Osteoblast (primary cell): ENCODE measurements around the gene MARVELD3. TPM values are rescaled to one million over a fixed set of nuclear protein-coding genes. Genes with fewer than 3 reads are reported as not detected.

Experiments
- DNase-seq: peaks from one replicate; pipeline ENCODE4 v3.0.0; 2011; ENCODE audit warnings: low spot score, mixed read lengths; ENCODE audit not compliant: insufficient read length; ENCODE audit errors: missing footprints
- H2AFZ ChIP-seq: 2 replicates; pipeline ENCODE4 v1.6.0; 2011; ENCODE audit warnings: mild to moderate bottlenecking, low read length
- H3K27ac ChIP-seq: 2 replicates; pipeline ENCODE4 v1.5.1; 2011; ENCODE audit warnings: mild to moderate bottlenecking, low read depth, low read length, moderate library complexity
- H3K27me3 ChIP-seq: 2 replicates; pipeline ENCODE4 v1.6.0; 2012; ENCODE audit warnings: mild to moderate bottlenecking, control low read depth, inconsistent platforms, low read length, moderate library complexity; ENCODE audit not compliant: insufficient read depth
- H3K36me3 ChIP-seq: 2 replicates; pipeline ENCODE4 v1.5.1; 2011; ENCODE audit warnings: mild to moderate bottlenecking, low read length, control low read depth, moderate library complexity; ENCODE audit not compliant: insufficient read depth
- H3K4me1 ChIP-seq: 2 replicates; pipeline ENCODE4 v1.5.1; 2011; ENCODE audit warnings: mild to moderate bottlenecking, low read length, control low read depth, moderate library complexity; ENCODE audit not compliant: insufficient read depth
- H3K4me2 ChIP-seq: 2 replicates; pipeline ENCODE4 v1.6.0; 2011; ENCODE audit warnings: mild to moderate bottlenecking, low read length; ENCODE audit not compliant: insufficient read depth
- H3K4me3 ChIP-seq: fragments of 200-600 bp; sonication (generic); 3 replicates; pipeline ENCODE4 v1.5.1; 2012; ENCODE audit warnings: mild to moderate bottlenecking, low read length, inconsistent platforms; ENCODE audit not compliant: insufficient read depth
- H3K79me2 ChIP-seq: 2 replicates; pipeline ENCODE4 v1.6.0; 2012; ENCODE audit warnings: mild to moderate bottlenecking, low read length, control low read depth, inconsistent platforms; ENCODE audit not compliant: insufficient read depth
- H3K9me3 ChIP-seq: 2 replicates; pipeline ENCODE4 v1.5.1; 2011; ENCODE audit warnings: low read depth, low read length, control low read depth
- H4K20me1 ChIP-seq: 2 replicates; pipeline ENCODE4 v1.6.0; 2012; ENCODE audit warnings: mild to moderate bottlenecking, low read length, control low read depth; ENCODE audit not compliant: insufficient read depth
- CTCF ChIP-seq: IDR thresholded peaks from 2 replicates; pipeline ENCODE4 v1.5.1; 2011; ENCODE audit warnings: mild to moderate bottlenecking, low read depth, low read length, moderate library complexity; ENCODE audit errors: extremely low read depth
- total RNA-seq: library from RNA; depleted of rRNA; stranded (reverse); fragments of >200 nt; gene quantifications from 2 replicates; pipeline ENCODE4 v1.2.3, GENCODE V29; 2012

The MARVELD3 gene
- total RNA-seq, 1 donor: 0.36 TPM

DNA sequence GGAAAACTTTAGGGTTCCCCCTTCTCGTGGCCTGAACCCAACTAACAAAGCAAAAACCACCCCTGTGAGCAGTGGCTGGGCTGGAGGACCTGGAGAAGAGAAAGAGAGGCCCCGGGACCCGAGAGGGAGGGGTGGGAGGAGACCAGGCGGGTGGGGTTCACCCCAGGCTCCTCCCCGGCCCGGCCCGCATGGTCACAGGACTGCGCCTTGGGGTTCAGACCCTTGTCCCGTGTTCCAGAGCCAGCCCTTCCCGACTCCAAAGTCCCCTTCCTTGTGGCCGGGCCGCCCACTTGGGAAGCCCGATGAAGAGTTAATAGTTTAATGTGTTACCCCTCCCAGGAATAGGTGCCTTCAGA lies 852 bp downstream of the MARVELD3 start:
- no peak overlapping the region for H3K27ac ChIP-seq
- peak overlapping the region; percentile 35 for H2AFZ ChIP-seq
- no peaks in the 10 kb centered on the region for H3K9me3 ChIP-seq
- no peak for DNase-seq
- H3K4me2 ChIP-seq: peak overlapping the region; percentile 77
- H3K4me1 ChIP-seq: peaks cover 5% of the 10 kb centered on the region
- H4K20me1 ChIP-seq: no peaks in the 10 kb centered on the region
- H3K79me2 ChIP-seq: no peaks in the 10 kb centered on the region
- H3K4me3 ChIP-seq: peak overlapping the region; percentile 58
- TF ChIP-seq CTCF: no peak
- H3K36me3 ChIP-seq: no peaks in the 10 kb centered on the region
- H3K27me3 ChIP-seq: peaks cover 35% of the 10 kb centered on the region

- Histone ChIP-seq H3K27me3 (peaks cover 35% of the 10 kb centered on the region), H3K9me3 (no peaks in the 10 kb centered on the region), H3K79me2 (no peaks in the 10 kb centered on the region), H4K20me1 (no peaks in the 10 kb centered on the region), H3K36me3 (no peaks in the 10 kb centered on the region), H3K27ac (no peak overlapping the region), H3K4me3 (no peak overlapping the region), H2AFZ (no peak overlapping the region), H3K4me1 (peaks cover 5% of the 10 kb centered on the region), H3K4me2 (no peak overlapping the region)
- TF ChIP-seq CTCF: no peak
- DNase-seq: no peak
Measured at GRCh38 chr16:71627731-71628181, 1.8 kb downstream of the MARVELD3 start.

- no peak for DNase-seq
- no peaks in the 10 kb centered on the region for H3K79me2 ChIP-seq
Measured at GRCh38 chr16:71628810-71629209, 2.8 kb downstream of the MARVELD3 start.

More at GRCh38 chr16:71628810-71629209, 2.8 kb downstream of the MARVELD3 start:
- no peak overlapping the region for H3K27ac ChIP-seq
- no peak overlapping the region for H3K4me3 ChIP-seq
- H3K4me1 ChIP-seq: peaks cover 5% of the 10 kb centered on the region
- no peak overlapping the region for H3K4me2 ChIP-seq
- H4K20me1 ChIP-seq: no peaks in the 10 kb centered on the region
- peaks cover 35% of the 10 kb centered on the region for H3K27me3 ChIP-seq
- no peaks in the 10 kb centered on the region for H3K9me3 ChIP-seq
- no peaks in the 10 kb centered on the region for H3K36me3 ChIP-seq
- H2AFZ ChIP-seq: no peak overlapping the region
- no peak for TF ChIP-seq CTCF
